UCSD-AML1 (cell line): ENCODE data around the gene CHI3L1.

Experiments used
- DNase-seq: peaks from one replicate; lab custom pipeline; 2025; ENCODE audit not compliant: unreplicated experiment; lab: John Stamatoyannopoulos, UW

The CHI3L1 gene

GRCh38 chr1:203136409-203137042 is 50.0 kb downstream of the CHI3L1 start:
- no peak for DNase-seq

DNA sequence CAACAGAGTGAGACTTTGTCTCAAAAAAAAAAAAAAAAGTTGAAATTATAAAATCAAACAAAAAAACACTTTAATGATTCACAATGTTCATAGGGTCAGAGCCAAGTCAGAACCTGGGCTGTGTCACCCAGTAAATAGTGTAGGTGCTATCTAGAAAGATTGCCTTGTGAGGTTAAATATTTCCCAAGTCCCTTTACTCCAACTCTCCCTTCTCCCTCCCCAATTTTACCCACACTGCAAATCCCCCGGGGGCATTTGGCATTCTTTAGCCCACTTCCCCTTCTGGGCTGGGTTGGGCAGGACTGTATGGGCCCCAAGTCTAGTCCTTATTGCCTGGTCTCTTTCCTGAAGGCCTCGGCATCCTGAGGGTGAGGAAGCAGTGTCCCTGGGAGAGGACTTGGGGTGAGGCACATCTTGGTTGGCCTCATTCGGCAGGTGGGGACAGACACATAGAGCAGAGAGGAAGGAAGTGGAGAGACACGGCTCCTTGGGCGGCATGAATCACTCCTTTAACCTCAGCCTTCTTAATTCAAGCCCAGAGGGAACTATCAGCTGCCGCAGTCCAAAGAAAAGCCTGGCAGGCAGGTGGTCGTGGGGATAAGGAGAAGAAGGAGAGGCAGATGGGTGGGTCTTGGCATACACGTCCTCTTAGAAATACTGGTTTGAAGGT is 50.7 kb downstream of the CHI3L1 start:
- DNase-seq: no peak

GRCh38 chr1:203133970-203134725 is 52.4 kb downstream of the CHI3L1 start:
- no peak for DNase-seq

DNA sequence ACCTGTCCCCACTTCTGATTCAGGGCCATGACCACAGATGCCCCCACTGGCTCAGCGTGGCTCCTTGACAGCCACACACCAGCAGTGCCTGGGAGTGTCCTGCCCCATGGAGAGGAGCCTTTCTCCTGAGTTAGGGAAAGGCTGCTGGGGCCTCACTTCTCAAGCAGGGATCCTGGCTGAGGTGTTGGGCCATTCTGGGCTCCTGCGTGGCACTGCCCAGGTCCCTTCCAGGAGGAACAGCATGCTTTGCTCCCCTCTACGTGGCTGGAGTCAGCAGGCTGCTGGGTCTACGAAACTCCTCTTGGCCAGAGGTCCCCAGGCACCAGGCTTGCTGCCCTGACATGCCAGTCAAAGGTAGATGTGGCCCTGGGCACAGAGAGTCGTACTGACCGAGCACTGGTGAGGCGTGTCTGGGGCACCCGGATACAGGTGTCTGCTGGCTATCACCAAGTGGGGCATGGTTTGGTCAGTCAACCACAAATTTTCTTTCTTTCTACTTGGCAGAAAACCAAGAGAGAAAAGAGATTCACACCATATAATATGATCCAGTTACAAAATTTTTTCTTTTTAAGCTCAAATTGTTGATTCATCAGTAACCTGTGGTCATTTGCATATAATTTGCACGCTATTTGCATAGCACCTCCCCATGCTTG is 54.8 kb downstream of the CHI3L1 start:
- no peak for DNase-seq

DNA sequence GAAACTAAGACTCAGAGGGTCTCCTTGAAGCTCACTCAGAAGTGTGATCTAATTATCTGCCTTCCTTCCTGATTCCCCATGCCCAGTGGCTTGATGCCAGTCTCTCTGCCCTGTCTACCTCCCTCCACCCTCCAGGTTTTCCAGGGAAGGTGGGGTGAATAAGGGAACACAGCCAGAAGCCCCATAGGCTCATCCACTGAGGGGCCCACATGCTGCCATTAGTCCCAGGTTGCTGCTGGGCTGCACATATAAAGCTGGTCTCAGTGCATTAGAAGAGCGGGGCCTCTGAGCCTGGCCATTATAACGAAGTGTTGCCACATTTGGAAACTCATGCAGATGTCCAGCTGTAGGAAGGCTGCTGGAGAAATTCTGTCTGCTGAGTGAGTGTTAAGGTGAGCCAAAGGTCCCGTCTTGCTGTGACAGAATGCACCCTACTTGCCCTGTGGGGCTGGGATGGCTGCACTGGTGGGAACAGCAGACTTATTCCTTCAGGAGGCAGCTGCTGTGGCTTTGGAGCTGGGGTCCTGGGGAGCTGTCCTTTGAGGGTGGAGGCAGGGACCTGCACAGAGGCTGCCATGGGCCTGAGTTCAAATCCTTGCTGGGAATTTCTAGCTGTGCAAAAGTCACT is 56.0 kb downstream of the CHI3L1 start:
- DNase-seq: no peak

DNA sequence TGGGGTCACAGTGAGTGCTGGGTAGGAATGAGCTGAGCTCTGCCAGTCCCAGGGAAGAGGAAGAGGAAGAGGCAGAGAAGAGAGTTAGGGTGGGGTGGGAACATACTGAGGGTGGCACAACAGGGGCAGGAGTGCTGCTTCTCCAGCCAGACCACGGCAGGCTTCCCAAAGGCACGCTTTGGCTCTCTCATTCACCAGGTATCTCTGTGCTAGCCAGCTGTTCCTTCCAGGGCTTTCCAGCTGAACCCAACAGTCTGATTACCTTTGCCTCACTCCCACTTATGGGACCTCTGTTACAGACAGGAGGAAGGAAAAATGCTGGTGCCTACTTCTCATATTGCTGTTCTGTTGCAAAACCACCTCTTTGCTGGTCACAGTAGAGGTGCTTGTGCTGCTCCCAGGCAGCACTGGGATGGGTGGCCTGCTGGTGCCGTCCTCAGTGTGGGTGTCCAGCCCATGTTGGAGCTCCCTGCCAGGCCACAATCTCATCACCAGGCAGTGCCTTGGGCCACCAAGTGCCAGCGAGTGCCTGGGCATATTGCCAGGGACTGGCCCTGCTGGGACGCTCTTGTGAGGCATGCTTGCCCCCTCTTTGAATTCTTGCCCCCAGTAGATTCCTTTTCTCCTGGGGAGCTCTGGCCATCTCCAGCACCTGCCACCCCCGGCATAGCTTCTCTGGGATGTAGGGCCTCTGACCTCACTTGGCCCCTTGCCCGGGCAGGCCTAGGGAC is 56.8 kb downstream of the CHI3L1 start:
- DNase-seq: no peak
